ENCODE results near the gene IFT25.

DNA sequence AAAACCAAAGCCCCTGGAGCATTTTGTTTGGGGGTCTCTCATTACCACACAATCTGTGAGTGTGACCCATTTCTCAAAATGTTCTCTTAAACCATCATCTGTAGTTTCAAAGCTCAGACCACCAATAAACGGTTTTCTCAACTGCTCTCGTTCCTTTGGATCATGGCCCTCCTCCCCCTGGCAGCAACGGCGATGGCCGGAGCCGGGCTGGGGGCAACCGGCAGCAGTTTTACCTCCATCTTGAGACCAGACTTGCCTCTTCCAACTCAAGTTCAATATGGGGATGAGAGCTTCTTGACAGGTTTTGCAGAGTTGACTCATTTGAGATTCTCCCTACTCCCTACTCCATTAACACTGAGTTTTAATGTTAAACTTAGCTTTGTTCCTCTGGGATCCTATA lies 30.4 kb upstream of the IFT25 start:
- TF ChIP-seq, protein P1, sequence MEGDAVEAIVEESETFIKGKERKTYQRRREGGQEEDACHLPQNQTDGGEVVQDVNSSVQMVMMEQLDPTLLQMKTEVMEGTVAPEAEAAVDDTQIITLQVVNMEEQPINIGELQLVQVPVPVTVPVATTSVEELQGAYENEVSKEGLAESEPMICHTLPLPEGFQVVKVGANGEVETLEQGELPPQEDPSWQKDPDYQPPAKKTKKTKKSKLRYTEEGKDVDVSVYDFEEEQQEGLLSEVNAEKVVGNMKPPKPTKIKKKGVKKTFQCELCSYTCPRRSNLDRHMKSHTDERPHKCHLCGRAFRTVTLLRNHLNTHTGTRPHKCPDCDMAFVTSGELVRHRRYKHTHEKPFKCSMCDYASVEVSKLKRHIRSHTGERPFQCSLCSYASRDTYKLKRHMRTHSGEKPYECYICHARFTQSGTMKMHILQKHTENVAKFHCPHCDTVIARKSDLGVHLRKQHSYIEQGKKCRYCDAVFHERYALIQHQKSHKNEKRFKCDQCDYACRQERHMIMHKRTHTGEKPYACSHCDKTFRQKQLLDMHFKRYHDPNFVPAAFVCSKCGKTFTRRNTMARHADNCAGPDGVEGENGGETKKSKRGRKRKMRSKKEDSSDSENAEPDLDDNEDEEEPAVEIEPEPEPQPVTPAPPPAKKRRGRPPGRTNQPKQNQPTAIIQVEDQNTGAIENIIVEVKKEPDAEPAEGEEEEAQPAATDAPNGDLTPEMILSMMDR (IDR thresholded peaks at IDR 0.05; ENCODE audit: poor library complexity, severe bottlenecking), result no peak
- TF ChIP-seq, protein P2, sequence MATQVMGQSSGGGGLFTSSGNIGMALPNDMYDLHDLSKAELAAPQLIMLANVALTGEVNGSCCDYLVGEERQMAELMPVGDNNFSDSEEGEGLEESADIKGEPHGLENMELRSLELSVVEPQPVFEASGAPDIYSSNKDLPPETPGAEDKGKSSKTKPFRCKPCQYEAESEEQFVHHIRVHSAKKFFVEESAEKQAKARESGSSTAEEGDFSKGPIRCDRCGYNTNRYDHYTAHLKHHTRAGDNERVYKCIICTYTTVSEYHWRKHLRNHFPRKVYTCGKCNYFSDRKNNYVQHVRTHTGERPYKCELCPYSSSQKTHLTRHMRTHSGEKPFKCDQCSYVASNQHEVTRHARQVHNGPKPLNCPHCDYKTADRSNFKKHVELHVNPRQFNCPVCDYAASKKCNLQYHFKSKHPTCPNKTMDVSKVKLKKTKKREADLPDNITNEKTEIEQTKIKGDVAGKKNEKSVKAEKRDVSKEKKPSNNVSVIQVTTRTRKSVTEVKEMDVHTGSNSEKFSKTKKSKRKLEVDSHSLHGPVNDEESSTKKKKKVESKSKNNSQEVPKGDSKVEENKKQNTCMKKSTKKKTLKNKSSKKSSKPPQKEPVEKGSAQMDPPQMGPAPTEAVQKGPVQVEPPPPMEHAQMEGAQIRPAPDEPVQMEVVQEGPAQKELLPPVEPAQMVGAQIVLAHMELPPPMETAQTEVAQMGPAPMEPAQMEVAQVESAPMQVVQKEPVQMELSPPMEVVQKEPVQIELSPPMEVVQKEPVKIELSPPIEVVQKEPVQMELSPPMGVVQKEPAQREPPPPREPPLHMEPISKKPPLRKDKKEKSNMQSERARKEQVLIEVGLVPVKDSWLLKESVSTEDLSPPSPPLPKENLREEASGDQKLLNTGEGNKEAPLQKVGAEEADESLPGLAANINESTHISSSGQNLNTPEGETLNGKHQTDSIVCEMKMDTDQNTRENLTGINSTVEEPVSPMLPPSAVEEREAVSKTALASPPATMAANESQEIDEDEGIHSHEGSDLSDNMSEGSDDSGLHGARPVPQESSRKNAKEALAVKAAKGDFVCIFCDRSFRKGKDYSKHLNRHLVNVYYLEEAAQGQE (IDR thresholded peaks at IDR 0.05; ENCODE audit: borderline replicate concordance), result no peak
- TF ChIP-seq POLR2AphosphoS5 (IDR thresholded peaks at IDR 0.05), result no peak
- no peak for TF ChIP-seq RAD21 (conservative IDR thresholded peaks at IDR 0.05)
- TF ChIP-seq EZH2 (IDR thresholded peaks at IDR 0.05; ENCODE audit: borderline replicate concordance, insufficient read depth, low read length, poor library complexity, severe bottlenecking), result no peak
- TF ChIP-seq SMC3 (conservative IDR thresholded peaks at IDR 0.05; ENCODE audit: poor library complexity), result no peak
- no peak for TF ChIP-seq EP300 (conservative IDR thresholded peaks at IDR 0.05; ENCODE audit: poor library complexity, severe bottlenecking)
- no peak for TF ChIP-seq TAF1 (IDR thresholded peaks at IDR 0.05; ENCODE audit: low read depth)
- TF ChIP-seq MXI1 (conservative IDR thresholded peaks at IDR 0.05; ENCODE audit: poor library complexity, severe bottlenecking), result no peak

All from neural cell (in vitro differentiated cells).